Measurements from ENCODE around the gene UBAC2.
"Not testable (repeated sequence)": the region's sequence is repeated elsewhere in the genome, so short reads cannot be mapped to it uniquely, and the experiment has no call there.

GRCh38 chr13:99409461-99410083 lies 208.9 kb downstream of the UBAC2 start:
- TF ChIP-seq POLR2A (IDR thresholded peaks at IDR 0.05); CTCF (IDR thresholded peaks at IDR 0.05 in 8 of 11, conservative IDR thresholded peaks at IDR 0.05 in 3 of 11); POLR2AphosphoS5 (IDR thresholded peaks at IDR 0.05): not testable (repeated sequence)

Data from spleen (tissue), 7 donors.